GM12892 (cell line): ENCODE measurements around the gene MEI4.

ENCODE experiments used
- POLR2A ChIP-seq: IDR thresholded peaks from 2 replicates; pipeline ENCODE4 v1.6.1; 2011; ENCODE audit warnings: low read depth, low read length, control low read depth
- POLR2AphosphoS5 ChIP-seq: IDR thresholded peaks from 2 replicates; pipeline ENCODE4 v1.6.1; 2011; ENCODE audit warnings: low read depth, low read length, control low read depth
- TAF1 ChIP-seq: IDR thresholded peaks from 2 replicates; pipeline ENCODE4 v1.6.1; 2011; ENCODE audit warnings: low read depth, mild to moderate bottlenecking, control low read depth, low read length, borderline replicate concordance

DNA sequence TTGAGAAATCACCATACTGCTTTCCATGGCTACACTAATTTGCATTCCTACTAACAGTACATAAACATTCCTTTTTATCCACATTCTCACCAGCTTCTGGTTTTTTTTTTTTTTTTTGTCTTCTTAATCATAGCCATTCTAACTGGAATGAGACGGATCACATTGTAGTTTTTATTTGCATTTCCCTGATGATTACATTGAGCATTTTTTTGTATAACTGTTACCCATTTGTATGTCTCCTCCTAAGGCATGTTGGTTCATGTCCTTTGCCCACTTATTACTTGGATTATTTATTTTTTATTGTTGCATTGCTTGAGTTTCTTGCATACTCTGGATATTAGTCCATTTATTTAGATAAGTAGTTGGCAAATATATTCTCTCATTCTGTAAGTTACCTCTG, 258.0 kb downstream of the MEI4 start:
- no peak for TF ChIP-seq POLR2A
- no peak for TF ChIP-seq POLR2AphosphoS5
- TF ChIP-seq TAF1 = no peak
